ENCODE measurements around the gene DRAM2. TPM values are rescaled to one million over a fixed set of nuclear protein-coding genes. Genes with fewer than 3 reads are reported as not detected.

DRAM2 gene
- total and polyA plus RNA-seq, 2 of the 13 experiments (the other 11 are each of a cell fraction or from before 2014, with no cell fraction given), result 33.2 to 123 TPM

DNA sequence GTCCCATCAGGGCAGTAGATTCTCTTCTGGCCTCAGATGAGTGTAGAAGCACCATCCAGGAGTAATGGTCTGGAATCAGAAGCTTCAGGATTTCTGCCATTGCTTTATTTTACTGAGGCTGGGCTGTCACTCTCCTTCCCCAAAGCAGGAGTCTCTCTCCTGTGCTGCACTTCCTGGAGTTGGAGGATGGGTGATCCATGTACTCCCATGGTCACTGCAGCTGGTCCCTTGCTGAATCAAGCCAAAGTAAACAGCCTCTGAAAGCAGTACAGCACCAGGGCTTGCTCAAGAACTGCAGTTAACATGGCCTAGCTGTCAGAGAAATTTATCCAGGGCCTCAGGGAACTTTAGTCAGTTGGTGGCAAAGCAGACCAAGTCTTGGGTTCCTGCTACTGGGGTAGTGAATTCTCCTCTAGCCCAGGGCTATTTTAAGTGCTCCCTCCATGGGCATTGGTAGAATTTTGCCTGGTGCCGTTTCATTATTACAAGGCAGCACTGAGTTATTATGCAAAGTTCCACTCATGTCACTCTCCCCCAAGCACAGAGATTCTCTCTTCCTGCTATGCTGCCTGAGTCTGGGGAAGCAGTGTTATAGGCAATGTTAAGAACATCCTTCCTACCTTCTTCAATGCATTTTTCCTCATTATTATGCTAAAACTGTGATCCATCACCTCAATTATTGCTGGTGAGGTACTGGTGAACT lies 29.5 kb downstream of the DRAM2 start (continued):
- TF ChIP-seq, protein P1, sequence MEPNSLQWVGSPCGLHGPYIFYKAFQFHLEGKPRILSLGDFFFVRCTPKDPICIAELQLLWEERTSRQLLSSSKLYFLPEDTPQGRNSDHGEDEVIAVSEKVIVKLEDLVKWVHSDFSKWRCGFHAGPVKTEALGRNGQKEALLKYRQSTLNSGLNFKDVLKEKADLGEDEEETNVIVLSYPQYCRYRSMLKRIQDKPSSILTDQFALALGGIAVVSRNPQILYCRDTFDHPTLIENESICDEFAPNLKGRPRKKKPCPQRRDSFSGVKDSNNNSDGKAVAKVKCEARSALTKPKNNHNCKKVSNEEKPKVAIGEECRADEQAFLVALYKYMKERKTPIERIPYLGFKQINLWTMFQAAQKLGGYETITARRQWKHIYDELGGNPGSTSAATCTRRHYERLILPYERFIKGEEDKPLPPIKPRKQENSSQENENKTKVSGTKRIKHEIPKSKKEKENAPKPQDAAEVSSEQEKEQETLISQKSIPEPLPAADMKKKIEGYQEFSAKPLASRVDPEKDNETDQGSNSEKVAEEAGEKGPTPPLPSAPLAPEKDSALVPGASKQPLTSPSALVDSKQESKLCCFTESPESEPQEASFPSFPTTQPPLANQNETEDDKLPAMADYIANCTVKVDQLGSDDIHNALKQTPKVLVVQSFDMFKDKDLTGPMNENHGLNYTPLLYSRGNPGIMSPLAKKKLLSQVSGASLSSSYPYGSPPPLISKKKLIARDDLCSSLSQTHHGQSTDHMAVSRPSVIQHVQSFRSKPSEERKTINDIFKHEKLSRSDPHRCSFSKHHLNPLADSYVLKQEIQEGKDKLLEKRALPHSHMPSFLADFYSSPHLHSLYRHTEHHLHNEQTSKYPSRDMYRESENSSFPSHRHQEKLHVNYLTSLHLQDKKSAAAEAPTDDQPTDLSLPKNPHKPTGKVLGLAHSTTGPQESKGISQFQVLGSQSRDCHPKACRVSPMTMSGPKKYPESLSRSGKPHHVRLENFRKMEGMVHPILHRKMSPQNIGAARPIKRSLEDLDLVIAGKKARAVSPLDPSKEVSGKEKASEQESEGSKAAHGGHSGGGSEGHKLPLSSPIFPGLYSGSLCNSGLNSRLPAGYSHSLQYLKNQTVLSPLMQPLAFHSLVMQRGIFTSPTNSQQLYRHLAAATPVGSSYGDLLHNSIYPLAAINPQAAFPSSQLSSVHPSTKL (CRISPR knock-in tag; IDR thresholded peaks at IDR 0.05), result peak; percentile 71
- TF ChIP-seq ZNF367 (CRISPR knock-in tag; IDR thresholded peaks at IDR 0.05; ENCODE audit: borderline replicate concordance) (0 out of 2 replicates have a peak, but pooled peaks have one; percentile 12), ZNF557 (CRISPR knock-in tag; IDR thresholded peaks at IDR 0.05) (no peak), GFI1 (CRISPR knock-in tag; IDR thresholded peaks at IDR 0.05; ENCODE audit: borderline replicate concordance) (no peak), SMAD3 (CRISPR knock-in tag; IDR thresholded peaks at IDR 0.05) (no peak), TARDBP (CRISPR knock-in tag; IDR thresholded peaks at IDR 0.05) (0 out of 2 replicates have a peak, but pooled peaks have one; percentile 29), SOX6 (IDR thresholded peaks at IDR 0.05) (no peak), SOX6 (CRISPR knock-in tag; IDR thresholded peaks at IDR 0.05) (0 out of 2 replicates have a peak, but pooled peaks have one; percentile 23), CEBPB (IDR thresholded peaks at IDR 0.05; ENCODE audit: borderline replicate concordance, low read depth, low read length) (peak; percentile 72; the same call in 1 of the 2 replicates), ZNF224 (CRISPR knock-in tag; IDR thresholded peaks at IDR 0.05) (0 out of 2 replicates have a peak, but pooled peaks have one; percentile 64), ZFAT (CRISPR knock-in tag; conservative IDR thresholded peaks at IDR 0.05) (no peak), ZNF614 (CRISPR knock-in tag; IDR thresholded peaks at IDR 0.05; ENCODE audit: borderline replicate concordance) (peak; percentile 87; the same call in 1 of the 2 replicates), POGZ (CRISPR knock-in tag; IDR thresholded peaks at IDR 0.05) (peak; percentile 59; the same call in 1 of the 2 replicates), BCL6 (CRISPR knock-in tag; IDR thresholded peaks at IDR 0.05) (0 out of 2 replicates have a peak, but pooled peaks have one; percentile 25), RORA (CRISPR knock-in tag; IDR thresholded peaks at IDR 0.05) (no peak), DPF2 (CRISPR knock-in tag; IDR thresholded peaks at IDR 0.05; ENCODE audit: borderline replicate concordance, low read depth) (no peak), HDAC2 (CRISPR knock-in tag; IDR thresholded peaks at IDR 0.05) (peak; percentile 69), HNRNPL (IDR thresholded peaks at IDR 0.05; ENCODE audit: low read depth, low read length) (no peak)
- TF ChIP-seq, protein P2, sequence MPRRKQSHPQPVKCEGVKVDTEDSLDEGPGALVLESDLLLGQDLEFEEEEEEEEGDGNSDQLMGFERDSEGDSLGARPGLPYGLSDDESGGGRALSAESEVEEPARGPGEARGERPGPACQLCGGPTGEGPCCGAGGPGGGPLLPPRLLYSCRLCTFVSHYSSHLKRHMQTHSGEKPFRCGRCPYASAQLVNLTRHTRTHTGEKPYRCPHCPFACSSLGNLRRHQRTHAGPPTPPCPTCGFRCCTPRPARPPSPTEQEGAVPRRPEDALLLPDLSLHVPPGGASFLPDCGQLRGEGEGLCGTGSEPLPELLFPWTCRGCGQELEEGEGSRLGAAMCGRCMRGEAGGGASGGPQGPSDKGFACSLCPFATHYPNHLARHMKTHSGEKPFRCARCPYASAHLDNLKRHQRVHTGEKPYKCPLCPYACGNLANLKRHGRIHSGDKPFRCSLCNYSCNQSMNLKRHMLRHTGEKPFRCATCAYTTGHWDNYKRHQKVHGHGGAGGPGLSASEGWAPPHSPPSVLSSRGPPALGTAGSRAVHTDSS (CRISPR knock-in tag; conservative IDR thresholded peaks at IDR 0.05), result no peak
- TF ChIP-seq, protein P3, sequence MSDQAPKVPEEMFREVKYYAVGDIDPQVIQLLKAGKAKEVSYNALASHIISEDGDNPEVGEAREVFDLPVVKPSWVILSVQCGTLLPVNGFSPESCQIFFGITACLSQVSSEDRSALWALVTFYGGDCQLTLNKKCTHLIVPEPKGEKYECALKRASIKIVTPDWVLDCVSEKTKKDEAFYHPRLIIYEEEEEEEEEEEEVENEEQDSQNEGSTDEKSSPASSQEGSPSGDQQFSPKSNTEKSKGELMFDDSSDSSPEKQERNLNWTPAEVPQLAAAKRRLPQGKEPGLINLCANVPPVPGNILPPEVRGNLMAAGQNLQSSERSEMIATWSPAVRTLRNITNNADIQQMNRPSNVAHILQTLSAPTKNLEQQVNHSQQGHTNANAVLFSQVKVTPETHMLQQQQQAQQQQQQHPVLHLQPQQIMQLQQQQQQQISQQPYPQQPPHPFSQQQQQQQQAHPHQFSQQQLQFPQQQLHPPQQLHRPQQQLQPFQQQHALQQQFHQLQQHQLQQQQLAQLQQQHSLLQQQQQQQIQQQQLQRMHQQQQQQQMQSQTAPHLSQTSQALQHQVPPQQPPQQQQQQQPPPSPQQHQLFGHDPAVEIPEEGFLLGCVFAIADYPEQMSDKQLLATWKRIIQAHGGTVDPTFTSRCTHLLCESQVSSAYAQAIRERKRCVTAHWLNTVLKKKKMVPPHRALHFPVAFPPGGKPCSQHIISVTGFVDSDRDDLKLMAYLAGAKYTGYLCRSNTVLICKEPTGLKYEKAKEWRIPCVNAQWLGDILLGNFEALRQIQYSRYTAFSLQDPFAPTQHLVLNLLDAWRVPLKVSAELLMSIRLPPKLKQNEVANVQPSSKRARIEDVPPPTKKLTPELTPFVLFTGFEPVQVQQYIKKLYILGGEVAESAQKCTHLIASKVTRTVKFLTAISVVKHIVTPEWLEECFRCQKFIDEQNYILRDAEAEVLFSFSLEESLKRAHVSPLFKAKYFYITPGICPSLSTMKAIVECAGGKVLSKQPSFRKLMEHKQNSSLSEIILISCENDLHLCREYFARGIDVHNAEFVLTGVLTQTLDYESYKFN (CRISPR knock-in tag; conservative IDR thresholded peaks at IDR 0.05), result peak; percentile 57
